GM21528 (cell line): Measurements from ENCODE around the gene ADGRA3.
"Not testable (repeated sequence)": the region's sequence is repeated elsewhere in the genome, so short reads cannot be mapped to it uniquely, and the experiment has no call there.

Source experiments
- ATAC-seq: cut with Tn5 transposase; IDR thresholded peaks from one replicate; pipeline ENCODE4 v1.9.1; 2021; ENCODE audit warnings: mild to moderate bottlenecking, moderate library complexity; ENCODE audit not compliant: unreplicated experiment, low FRiP score

Gene ADGRA3

GRCh38 chr4:22485737-22486136 is 30.1 kb downstream of the ADGRA3 start:
- ATAC-seq: no peak

DNA sequence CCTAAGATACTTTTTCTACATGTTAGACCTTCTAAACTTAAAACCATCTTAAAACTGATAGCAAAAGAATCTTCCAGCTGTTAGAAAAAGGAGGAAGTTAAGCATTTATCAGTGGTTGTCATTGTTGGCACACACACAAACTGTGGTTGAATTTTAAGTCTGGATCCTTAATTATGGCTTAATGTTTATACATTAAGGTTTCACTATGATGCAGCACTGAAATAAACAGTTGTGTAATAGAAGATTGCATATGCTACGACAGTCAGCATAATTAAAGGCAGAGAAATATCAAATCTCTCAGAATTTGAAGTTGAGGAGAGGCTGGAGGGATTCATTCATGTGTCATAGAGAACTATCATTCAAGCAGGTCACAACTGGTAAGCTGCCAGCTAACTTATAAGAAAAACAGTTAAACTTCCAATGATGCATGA is 32.3 kb downstream of the ADGRA3 start:
- ATAC-seq: no peak

DNA sequence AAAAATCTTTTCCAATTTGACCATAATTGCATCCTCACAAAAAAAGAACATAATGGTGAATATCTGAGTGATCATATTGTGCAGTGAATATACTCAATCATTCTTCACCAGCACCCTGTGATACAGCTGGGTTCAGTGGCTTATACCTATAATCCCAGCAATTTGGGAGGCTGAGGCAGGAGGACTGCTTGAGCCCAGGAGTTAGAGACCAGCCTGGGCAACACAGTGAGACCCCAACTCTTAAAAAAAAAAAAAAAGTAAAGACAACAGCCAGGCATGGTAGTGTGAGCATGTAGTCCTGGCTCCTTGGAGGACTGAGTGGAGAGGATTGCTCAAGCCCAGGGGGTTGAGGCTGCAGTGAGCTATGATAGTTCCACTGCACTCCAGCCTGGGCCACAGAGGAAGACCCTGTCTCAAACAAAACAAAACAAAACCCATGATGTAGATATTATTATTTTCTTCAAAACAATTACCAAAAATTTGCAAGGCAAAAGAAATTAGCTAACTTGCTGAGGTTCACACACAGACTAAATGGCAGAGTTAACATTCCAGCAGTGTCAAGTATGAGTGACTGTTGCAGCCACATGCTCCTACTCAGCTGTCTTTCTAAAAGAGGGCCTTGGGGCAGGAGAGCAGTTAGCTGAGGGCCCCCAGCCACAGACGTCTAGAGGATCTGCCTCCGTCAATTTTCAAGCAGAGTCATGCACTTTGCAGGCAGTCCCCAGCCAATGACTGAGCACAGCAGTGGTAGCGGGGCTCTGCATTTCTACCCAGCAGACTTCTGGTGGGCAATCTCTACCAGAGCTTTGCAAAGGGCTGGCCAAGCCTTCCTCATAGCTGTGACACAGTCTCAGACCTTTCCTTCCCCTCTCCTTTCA is 33.4 kb downstream of the ADGRA3 start:
- no peak for ATAC-seq

DNA sequence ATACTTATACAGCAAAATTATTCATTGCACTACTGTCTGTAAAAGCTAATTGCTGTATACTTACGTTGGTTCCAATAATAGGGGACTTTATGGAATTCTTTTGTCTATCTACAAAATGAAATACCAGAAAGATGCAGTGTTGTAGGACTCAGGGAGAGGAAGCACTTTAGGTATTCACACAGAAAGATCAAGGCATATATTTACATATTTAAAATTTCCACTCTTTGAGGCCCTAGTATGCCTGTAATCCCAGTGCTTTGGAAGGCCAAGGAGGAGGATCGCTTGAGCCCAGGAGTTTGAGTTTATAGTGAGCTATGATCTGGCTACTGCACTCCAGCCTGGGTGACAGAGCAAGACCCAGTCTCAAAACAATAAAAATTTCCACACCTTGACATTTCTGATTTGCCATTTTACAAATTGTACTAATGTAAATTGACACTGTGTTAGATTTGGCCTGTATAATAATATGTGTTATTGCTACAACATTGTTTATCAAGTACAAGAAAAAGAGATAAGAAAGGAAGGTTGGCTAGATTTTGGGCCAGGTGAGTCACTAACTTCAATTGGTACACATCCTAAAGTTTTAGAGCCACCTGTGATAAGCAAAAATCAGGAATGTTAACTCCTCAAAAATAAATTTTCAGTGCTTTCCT is 35.1 kb downstream of the ADGRA3 start:
- no peak for ATAC-seq

DNA sequence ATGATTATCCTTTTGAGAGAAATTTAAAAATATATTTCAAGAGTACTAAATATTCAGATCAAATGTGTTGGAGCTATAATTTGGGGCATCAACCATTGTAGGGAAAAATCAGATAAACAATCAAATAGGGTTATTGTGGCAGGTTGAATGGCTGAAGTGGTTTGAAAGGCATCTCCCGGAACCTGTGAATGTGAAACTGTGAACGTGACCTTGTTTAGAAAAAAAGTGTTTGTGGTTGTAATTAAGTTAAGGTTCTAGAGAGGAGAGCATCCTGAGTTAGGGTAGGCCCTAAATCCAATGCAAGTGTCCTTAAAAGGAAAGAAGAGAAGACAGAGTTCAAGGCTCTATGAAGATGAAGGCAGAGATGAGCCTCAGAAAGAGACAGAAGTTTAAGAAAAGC is 37.4 kb downstream of the ADGRA3 start:
- ATAC-seq: no peak

- ATAC-seq: no peak
These were observed 38.1 kb downstream of the ADGRA3 start for GRCh38 chr4:22477813-22478182.

GRCh38 chr4:22477136-22477812 is 38.6 kb downstream of the ADGRA3 start:
- ATAC-seq: no peak

DNA sequence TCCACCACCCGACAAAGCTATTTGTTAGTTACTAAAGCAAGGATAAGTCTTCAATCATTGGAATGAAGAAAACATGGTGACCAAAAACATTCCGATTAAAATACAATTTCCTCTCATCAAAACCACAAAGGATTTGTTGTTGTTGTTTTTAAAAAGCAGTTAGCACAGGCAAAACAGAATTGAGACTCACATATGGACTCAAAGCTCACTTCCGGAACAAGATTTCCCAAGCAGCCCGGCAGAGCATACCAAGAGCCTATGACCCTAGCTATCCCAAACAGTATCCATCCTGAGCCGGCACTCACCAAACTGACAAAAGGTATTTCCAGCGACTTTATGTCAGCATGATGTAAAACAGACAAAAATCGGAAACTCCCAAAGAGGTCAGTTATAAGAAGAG is 39.9 kb downstream of the ADGRA3 start:
- no peak for ATAC-seq

GRCh38 chr4:22475311-22475646 is 40.6 kb downstream of the ADGRA3 start:
- not testable (repeated sequence) for ATAC-seq

- ATAC-seq: no peak
These were observed 41.1 kb downstream of the ADGRA3 start for GRCh38 chr4:22474636-22475310.

GRCh38 chr4:22473268-22473667 is 42.6 kb downstream of the ADGRA3 start:
- no peak for ATAC-seq

DNA sequence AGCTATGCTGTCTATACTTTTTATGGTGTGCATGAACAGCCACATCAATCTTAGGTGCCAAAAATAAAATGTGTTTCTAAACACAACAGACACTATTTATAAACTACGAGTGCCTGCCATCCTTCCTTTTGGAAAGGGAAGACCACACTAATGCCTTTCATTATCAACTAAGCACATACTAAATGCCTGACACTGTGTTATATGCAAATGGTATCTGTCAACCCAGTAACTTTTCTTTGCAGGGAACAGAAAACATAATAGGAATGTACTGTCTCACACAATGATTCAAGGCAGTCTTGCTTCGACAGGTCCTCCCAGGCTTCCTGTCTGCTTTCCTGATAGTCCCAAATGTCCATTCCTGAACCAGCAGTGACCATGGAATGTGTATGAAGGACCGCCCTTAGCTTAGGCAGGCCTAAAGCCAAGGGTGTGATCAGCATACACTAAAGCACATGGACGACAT is 43.8 kb downstream of the ADGRA3 start:
- ATAC-seq: no peak

DNA sequence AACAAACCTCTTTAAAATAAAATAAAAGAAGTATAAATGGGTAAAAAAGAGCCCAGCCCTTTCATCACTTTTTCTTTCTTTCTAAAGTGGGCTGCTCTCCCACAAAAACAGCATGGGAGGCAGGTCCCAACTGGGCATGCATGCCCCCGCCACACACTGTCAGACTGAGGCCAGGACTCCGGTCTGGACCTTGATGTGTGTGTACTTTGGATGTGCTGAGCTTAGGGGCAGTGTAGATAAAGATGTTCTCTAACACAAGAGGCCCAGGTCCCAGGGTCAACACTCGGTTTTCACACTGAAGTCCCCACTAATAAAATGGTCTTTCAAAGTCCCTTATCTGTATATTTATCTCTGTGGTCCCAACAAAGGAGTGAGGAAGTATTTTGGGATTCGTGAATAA is 44.4 kb downstream of the ADGRA3 start:
- ATAC-seq: no peak

- no peak for ATAC-seq
These were observed 49.3 kb downstream of the ADGRA3 start for GRCh38 chr4:22466581-22466980.

GRCh38 chr4:22465996-22466395 is 49.9 kb downstream of the ADGRA3 start:
- ATAC-seq: no peak

DNA sequence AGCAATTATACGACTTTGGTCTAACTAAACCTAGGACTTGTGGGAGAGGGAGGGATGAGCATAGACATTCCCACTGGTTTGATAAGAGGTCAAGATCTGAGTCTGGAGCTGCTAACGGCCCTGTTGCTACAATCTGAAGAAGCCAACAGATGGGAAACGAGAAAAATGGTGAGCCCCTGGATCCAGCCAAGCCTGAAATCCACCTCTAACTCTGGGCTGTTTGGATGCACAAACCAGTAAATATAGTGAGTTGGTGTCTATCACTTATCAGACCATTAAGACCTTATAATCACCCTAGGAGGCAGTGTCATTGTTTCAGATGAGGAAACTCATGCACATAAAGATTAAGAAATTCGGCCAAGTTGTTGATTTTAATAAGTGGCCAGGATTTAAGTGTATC is 50.5 kb downstream of the ADGRA3 start:
- no peak for ATAC-seq

DNA sequence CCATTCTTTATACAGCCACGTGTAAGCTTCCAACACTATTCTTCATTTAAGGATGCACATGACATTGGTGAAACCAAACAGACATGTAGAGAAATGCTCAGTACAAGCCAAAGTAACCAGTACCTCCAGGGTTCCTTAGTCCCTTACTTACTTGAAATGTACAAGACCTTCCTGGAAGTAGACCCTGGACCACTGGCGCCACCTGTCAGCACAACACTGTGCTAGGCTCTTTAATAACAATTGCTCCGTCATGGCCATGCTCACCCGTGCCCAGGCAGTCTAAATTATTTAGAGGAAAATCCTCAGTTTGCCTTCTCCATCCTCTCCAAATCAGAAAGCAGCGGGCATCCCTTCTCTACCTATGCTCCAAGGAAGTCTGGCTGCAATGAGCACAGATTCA is 52.7 kb downstream of the ADGRA3 start:
- ATAC-seq: no peak

GRCh38 chr4:22462688-22463087 is 53.2 kb downstream of the ADGRA3 start:
- ATAC-seq: no peak

DNA sequence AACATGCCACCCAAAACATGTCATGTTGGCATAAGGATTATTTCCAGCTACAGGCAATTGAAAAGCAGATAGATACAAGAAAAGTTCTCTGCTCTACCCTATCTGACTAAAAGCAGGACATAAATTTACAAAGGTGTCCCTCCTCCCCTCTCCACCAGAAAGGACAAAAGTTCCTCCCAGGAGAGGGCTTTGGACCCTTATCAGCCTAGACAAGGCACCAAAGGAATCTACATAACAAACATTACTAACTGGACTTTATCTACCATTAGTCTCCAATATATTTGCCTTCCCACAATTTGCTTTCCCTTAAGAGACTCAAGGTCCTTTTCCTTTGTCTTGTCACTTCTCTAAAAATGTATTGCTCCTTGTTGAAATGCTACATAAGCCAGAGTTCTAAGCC is 55.6 kb downstream of the ADGRA3 start:
- no peak for ATAC-seq

DNA sequence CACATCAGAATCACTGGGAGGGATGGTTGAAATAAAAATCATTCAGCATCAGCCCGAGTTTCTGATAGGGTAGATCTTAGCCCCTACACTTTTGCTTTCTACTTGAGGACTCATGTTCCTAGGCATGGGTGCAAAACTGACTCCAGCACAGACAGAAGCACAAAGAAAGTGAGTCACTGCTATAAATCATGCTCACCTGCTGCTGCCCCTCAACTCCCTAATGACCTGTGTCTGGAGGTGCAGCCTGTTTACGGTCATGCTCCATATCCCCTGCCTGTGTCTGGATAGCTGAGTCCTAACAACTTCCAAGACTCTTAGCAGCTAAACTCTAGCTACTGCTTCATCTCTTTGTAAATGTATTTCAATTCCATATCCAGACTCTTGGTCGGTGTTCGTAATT is 57.8 kb downstream of the ADGRA3 start:
- ATAC-seq: no peak

GRCh38 chr4:22457348-22457747 is 58.5 kb downstream of the ADGRA3 start:
- ATAC-seq: no peak
